HG02981 (cell line): ENCODE measurements around the gene PANX2.
"Not testable (repeated sequence)": the region's sequence is repeated elsewhere in the genome, so short reads cannot be mapped to it uniquely, and the experiment has no call there.

Experiments used
- ATAC-seq: cut with Tn5 transposase; IDR thresholded peaks from one replicate; pipeline ENCODE4 v1.9.1; 2021; ENCODE audit warnings: mild to moderate bottlenecking, moderate library complexity; ENCODE audit not compliant: unreplicated experiment

Gene PANX2

DNA sequence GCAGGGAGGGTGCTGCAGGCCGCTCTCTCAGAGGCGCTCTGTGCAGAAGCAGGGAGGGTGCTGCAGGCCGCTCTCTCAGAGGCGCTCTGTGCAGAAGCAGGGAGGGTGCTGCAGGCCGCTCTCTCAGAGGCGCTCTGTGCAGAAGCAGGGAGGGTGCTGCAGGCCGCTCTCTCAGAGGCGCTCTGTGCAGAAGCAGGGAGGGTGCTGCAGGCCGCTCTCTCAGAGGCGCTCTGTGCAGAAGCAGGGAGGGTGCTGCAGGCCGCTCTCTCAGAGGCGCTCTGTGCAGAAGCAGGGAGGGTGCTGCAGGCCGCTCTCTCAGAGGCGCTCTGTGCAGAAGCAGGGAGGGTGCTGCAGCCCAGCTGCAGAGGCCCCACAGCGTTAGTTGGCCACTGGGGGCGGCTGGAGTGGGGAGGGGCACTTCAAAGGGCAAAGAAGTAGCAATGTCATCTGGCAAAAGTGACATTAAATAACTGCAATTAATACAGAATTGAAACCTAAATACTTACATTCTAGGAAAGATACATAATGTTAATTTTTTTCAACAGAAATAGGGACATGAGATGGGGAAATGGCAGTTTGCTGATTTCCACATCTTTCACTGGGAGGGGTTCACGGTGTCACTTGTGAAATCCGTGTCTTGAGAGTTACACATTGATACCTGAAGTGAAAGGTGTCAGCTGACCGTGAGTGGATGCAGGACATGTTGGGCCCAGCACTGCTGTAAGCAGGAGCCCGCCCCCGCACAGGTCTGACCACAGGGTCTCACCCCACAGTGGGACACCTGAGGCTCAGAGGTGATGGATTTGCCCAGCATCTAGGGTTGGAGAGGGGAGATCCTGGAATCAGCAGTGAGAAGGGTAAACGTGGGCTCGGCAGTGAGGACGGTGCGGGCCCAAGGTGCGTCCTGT, 23.0 kb upstream of the PANX2 start:
- ATAC-seq = not testable (repeated sequence)

DNA sequence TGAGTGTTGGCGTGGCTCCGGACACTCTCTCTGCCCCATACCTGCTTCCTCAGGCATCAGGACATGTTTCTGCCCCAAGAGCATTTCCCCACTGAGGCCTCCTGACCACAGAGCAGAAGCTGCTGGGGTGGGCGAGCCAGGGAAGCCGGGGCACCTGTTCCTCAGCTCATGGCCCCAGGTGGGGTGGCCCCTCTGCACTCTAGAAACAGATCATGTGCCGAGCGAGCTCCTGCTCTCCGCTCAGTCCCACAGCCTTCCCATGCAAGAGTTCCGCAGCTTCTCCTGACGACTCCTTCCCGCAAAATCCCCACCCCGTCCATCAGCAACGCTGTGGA, 22.4 kb upstream of the PANX2 start:
- no peak for ATAC-seq

DNA sequence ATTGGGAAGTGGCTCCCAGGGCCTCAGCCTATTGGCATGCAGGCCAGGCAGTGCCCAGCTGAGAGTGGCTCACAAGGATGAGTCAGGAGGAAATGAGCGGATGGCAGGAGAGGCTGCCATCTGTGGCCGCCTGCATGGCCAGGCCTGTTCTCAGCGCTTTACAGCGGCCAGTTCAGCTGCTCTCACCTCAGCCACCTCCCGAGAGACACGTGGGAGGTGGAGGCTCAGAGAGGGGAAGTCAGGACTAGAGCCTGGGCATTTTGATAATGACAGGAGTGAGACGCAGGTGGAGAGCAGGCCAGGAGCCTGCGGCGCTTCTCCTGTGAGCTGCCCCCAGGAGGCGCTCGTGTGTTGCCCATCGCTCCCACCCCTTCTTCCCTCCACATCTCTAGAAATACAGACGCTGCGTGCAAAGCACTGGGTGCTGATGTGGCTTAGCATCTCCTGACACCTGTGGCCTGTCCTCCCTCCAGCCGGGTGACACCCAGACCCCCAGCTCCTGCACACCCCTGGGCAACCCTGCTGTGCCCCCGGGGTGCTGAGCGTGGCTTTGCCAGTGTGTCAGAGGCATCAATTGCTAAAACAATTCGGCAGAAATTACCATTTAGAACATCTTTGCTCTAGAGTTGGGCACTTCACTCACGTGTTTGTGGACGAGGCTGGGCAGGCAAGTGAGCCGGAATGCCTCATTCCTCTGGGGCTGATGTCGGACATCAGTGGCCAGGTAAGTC, 21.4 kb upstream of the PANX2 start:
- ATAC-seq = no peak

DNA sequence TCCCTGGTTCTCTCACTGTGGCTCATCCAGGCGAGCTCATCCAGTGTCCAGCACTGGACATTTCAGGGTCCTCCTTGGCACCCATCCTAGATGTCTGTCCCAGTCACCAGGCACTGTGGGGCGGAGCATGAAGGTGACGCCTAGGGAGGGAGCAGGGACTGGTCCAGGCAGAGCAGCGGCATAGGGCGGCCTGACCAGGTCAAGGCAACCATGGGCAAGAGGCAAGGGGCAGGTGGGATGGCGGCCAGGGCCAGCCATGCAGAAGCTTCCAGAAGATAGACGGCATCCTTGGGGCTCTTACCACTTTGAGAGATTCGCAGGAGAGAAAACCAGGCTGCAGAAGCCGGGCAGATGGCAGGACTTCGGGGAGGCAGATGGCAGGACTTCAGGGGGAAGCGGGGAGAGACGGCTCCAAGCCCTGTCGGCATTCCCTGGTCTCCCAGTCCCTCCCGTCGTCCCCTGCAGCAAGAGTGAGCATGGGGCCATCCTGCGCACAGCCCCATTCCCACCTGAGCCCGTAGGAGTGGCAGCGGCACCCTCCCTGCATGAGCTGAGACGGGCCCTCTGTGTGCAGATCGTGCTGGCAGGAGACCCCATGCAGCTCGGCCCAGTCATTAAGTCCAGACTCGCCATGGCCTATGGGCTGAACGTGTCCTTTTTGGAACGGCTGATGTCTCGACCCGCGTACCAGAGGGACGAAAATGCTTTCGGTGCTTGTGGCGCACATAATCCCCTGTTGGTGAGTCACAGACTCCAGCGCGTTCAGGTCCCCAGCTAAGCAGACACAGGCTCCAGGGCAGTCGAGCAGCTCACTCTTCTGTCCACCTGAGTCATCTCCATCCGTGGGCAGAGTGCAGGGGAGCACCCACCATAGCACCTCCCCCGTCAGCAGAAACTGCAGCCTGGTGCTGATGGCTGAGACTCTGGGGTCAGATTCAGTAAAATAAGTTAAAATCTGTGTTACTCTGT, 20.1 kb upstream of the PANX2 start:
- no peak for ATAC-seq

DNA sequence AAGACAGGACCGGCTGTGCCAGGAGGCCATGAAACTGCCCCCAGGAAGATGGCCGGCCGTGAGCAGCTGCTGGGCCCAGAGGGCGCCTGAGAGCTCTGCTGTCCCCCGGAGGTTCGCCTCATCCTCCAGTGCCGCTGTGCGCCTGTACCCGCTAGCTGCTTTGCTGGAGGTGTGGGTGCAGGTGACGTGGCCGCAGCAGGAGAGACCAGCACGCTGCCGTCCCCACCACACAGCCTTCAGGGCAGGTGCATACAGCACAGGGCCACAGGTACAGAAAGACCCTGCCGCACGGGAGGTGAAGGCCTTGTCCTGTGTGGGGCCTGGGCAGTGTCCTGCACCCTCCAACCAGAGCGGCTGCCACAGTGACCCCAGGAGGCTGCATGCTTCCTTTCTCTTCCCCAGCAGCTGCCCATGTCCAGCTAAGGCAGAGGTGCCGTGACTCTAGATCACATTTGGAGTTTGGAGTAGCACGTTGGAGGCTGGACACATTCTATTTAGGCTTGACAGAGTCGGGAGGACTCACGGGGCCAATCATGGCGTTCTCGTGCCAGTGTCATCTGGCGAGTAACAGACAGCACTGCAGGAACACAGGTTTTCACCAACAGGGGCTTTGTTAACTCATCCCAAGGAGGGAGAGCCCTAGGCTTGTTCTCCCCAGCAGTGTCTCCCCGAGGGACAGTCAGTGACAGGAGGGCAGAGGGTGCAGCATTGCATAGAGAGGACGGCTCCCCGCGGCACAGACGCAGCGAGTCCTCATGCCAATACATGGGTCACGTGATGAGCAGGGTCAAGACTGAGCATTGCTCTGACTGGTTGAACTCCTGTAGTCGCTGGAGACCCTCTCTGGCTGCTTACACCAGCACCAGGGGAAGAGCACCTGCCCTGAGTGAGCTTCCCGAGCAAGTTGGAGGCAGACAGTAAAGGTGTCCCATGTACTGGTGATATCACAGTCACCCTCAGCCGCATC, 18.7 kb upstream of the PANX2 start:
- ATAC-seq = no peak

DNA sequence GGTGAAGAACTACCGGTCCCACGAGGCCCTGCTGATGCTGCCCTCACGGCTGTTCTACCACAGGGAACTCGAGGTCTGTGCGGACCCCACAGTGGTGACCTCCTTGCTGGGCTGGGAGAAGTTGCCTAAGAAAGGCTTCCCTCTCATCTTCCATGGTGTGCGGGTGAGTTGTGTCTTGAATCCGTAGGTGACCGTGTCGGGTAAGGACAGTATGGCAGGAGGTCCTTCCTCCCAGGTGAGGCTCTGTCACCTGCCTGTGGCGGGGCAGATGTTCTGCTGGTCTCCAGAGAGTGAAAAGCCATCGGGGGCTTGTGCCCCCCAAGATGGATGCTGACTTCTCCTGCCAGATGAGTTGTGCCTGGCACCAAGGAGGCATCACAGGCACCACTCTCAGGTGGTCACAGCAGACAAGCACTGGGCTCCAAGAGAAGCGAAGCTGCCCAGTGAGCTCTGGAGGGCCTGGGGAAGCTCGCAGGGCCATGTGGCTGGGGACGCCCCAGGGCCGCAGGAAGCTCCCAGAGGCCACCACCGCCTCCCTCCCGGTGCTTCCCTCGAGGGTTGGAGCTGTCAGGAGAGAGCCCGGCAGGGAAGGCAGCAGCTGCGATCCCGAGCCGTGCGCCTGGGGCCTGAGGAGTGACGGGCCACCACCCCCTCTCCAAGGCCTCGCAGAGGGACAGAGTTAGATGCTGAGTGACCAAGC, 17.3 kb upstream of the PANX2 start:
- ATAC-seq = no peak

DNA sequence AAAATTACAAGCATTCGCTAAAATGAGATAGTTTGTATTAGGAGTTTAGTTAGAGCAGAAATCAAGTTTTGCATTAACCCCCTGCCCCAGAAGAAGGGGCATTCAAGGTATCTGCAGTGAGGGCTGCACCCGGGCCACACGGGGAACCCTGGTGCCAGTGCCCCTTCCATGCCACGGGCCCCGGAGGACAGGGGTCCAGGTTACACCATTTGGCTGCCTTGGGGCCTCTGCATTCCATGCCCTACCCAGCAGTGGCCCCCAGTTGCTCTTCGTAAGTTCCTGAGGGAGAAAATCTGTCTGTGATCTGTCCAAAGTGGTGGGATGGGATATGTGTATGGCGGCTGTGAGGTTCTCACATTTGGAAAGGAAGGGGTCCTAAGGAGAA, 16.8 kb upstream of the PANX2 start:
- no peak for ATAC-seq

DNA sequence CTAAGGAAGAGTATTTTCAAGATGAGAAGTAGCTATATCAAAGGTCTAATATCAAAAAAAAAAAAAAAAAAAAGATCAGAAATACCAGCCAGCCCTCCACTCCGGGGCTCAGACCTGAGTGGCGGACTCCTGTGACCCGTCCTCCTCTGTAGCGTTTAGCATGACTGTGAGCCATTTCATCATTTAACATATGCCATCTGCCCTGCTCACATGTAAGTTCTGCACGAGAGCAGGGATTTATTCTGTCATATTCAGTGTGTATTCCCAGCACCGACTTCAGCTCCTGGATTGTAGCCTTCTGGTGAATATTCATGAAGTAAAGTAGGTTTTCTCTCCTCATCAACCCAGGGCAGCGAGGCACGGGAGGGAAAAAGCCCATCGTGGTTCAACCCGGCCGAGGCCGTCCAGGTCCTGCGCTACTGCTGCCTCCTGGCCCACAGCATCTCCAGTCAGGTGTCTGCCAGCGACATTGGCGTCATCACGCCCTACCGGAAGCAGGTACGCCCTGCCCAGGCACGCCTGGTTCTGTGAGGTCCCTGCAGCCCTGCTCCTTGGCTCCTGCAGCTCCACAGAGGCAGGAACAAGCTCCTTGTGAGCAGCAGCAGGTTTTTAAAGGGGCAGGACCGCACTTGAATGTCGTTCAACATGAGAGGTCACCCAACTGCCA, 12.7 kb upstream of the PANX2 start:
- ATAC-seq = no peak

DNA sequence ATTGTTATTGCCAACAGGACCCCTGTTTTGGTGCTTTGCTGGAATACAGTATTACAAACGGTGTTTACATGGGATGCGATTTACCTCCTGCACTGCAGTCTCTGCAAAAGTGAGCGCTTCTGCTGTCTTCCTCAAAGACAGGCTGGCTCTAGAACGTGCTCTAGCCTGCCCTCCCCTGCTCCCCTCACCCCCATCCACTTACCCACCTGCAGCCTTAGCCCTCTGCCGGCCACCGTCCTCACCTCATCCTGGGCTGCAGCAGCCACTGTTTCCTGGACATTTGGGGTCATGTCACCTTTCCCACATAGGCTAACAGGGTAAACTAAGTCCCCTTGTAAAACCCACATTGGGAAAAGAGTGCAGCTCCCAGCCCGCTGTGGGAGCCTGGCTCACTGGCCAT, 9.6 kb upstream of the PANX2 start:
- no peak for ATAC-seq

DNA sequence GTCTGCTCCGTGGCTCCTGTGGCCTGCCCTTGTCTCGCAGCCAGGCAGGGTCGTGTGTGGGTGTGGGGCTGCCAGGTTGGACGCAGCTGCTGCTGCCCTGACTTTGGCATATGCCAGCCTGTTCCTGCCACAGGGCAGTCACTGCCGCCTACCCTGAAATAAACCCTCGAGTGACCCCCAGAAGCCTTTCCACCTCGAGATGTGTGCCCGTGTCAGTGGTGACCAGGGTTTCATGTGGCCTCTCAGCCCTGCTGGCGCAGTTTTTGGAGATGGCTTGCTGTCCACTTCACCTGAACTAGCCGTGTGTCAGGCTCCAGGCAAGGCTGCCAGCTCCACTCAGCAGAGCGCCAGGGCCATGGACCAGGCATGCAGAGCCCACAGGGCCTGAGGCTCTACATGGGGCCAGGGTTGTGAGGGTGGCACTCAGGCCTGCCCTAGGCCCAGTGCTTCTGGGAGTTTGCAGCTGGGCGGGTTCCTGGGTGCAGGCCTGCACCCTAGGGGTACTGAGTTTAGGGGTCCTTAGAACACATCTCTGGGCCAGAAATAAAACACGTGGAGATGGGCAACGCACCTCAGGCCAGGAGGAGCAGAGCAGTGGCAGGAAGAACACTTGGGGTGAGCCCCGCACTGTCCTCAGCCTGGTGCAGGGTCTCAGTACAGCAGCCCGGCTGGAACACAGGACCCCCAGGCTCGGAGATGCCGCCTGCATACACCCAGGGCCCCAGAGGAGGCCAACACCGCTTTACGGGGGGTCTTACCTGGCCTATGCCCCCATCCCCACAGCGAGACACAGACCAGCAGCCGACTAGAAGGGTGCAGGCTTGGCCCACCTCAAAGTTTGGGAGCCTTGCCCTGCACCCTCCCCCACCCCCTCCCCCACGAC, 8.8 kb upstream of the PANX2 start:
- no peak for ATAC-seq

DNA sequence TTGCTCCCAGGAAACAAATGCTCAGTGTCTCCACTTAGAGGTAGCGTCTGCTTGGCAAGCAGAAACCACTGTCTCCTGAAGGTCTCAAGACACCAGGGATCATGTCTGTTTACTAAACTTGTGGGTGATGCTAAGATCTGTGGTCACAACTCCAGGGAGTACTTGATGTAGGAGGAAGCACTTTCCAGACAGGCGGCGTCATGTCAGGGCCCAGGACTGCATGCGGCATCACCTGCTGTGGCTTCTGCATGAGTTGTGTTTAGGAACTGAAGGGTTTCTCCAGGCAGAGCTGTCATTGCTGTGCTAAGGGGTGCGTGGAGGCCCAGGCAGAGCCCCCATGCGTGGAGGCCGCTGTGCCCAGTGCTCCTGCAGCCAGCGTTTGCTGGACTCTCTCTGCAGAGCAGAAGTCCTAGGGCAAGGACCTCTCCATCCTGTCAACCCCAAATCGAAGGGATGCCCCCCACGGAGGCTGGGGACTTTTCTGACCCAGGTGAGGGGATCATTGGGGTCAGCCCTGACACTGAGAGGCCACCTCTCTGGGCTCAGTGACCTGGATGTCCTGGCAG, 8.1 kb upstream of the PANX2 start:
- ATAC-seq = no peak

DNA sequence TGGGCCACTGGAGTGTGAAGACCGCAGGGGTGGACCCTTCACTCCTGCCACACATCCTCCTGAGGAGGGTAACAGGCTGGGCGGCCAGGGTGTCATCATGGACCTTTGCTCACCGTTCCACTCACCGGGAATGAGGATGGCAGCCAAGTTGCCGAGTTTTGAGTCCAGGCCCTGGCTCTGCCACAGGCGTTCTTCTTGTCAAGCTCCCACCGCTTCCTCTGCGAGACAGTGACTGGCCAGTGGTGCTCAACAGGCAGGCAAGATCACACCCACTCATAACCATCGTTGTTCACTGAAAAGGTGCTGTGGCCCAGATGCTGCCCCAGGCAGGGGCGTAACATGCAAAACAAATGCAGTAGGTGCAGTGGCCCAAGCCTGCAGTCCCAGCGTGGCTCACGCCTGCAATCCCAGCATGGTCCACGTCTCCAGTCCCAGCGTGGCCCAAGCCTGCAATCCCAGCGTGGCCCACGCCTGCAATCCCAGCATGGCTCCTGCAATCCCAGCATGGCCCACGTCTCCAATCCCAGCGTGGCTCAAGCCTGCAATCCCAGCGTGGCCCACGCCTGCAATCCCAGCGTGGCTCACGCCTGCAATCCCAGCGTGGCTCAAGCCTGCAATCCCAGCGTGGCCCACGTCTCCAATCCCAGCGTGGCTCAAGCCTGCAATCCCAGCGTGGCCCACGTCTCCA, 5.0 kb upstream of the PANX2 start:
- no peak for ATAC-seq

DNA sequence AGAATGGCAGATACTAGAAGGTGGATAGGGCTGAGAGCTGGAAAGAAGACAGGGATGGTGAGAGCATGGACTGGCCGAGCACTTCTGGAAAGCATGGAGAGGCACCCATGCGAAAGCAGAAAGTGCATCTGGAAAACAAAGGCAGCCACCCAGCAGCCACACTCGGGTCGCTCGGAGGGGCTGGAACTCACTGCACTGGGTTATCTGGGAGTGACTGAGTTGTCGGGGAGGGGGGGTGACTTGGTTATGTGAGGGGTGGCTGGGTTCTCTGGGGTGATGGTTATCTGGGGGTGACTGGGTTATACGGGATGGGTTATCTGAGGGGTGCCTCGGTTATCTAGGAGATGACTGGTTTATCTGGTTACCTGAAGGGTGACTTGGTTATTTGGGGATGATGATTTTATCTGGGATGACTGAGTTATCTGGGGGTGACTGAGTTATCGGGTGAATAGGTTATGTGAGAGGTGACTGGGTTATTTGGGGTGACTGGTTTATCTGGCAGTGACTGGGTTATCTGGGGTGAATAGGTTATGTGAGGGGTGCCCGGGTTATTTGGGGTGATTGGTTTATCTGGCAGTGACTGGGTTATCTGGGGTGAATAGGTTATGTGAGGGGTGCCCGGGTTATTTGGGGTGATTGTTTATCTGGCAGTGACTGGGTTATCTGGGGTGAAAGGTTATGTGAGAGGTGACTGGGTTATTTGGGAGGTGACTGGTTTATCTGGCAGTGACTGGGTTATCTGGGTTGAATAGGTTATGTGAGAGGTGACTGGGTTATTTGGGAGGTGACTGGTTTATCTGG, 2.6 kb upstream of the PANX2 start:
- ATAC-seq = no peak

DNA sequence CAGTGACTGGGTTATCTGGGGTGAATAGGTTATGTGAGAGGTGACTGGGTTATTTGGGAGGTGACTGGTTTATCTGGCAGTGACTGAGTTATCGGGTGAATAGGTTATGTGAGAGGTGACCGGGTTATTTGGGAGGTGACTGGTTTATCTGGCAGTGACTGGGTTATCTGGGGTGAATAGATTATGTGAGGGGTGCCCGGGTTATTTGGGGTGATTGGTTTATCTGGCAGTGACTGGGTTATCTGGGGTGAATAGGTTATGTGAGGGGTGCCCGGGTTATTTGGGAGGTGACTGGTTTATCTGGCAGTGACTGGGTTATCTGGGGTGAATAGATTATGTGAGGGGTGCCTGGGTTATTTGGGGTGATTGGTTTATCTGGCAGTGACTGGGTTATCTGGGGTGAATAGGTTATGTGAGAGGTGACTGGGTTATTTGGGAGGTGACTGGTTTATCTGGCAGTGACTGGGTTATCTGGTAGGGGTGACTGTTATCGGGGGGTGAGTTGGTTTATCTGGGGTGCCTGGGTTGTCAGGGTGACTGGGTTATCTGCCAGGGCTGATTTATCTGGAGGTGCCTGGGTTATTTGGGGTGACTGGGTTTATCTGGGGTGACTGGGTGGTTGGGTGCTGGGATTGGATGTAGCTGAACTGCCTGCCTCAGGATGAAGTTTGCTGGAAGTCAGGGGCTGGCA, 1.9 kb upstream of the PANX2 start:
- ATAC-seq = not testable (repeated sequence)

DNA sequence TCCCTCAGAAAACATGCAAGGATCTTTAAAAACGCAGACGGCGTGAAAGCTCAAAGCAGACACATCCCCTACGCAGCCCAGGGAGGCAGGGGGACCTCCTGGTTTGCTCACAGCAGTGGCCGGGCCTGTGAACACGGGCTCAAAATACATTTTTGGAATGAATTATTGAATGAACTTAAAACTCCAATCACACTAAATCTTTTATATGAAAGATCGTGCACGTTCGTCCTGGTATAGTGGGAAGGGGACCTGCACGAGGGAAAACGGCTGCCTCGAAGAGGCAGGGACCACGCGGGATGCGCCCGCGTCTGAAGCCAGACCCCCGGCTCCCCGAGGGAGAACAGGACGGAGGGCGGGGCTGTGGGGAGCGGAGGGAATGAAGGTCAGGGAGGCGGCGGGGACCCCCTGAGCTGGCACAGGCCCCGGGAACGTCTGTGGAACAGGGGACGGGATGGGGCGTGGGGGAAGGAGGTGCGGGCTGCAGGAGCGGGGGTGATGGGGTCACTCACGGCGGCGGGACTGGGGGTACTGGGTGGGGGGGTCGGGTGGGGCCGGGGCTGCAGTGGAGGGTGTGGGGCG, 1.3 kb upstream of the PANX2 start:
- ATAC-seq = no peak
